ENCODE measurements around the gene RASGRP3. TPM values are rescaled to one million over a fixed set of nuclear protein-coding genes. Genes with fewer than 3 reads are reported as not detected.
A peak's percentile ranks its signal among the peaks of the same experiment; 100 is the strongest.

RASGRP3 gene
- total and polyA plus RNA-seq, 2 donors (not counting 1 experiment from before 2014, with no cell fraction given): 0.50 to 6.1 TPM

GRCh38 chr2:33528441-33528950 lies 52.0 kb downstream of the RASGRP3 start:
- Histone ChIP-seq H3K27ac (ENCODE audit: insufficient read depth, low read length) (no peak overlapping the region), H3K9me3 (ENCODE audit: control insufficient read depth, insufficient read depth, low read depth, low read length) (no peaks in the 10 kb centered on the region), H3K4me3 (replicated peaks in 1 of 4; ENCODE audit: control extremely low read depth in 1 of 4, insufficient read depth in 1 of 4, low read depth in 3 of 4, low read length in 4 of 4) (no peak overlapping the region), H4K20me1 (ENCODE audit: control insufficient read depth, extremely low read depth, insufficient read depth, low read length) (no peaks in the 10 kb centered on the region), H3K9ac (ENCODE audit: insufficient read depth, low read length) (no peak overlapping the region), H3K4me2 (ENCODE audit: extremely low read depth, insufficient read depth, low read length) (no peak overlapping the region), H3K79me2 (ENCODE audit: control insufficient read depth, insufficient read depth, low read length) (no peaks in the 10 kb centered on the region), H2AFZ (ENCODE audit: low read length) (no peak overlapping the region), H3K36me3 (ENCODE audit: control insufficient read depth, insufficient read depth, low read length) (no peaks in the 10 kb centered on the region), H3K27me3 (ENCODE audit: control insufficient read depth, insufficient read depth, low read length) (no peaks in the 10 kb centered on the region), H3K4me1 (ENCODE audit: control insufficient read depth, extremely low read depth, insufficient read depth, low read length) (peaks cover 13% of the 10 kb centered on the region)
- no peak for DNase-seq (ENCODE audit: low read depth in 2 of 2)
- TF ChIP-seq EZH2 (IDR thresholded peaks at IDR 0.05; ENCODE audit: low read length, missing control alignments) (no peak), CTCF (conservative IDR thresholded peaks at IDR 0.05 in 1 of 2, IDR thresholded peaks at IDR 0.05 in 1 of 2; ENCODE audit: low read depth in 1 of 2, low read length in 2 of 2) (no peak)

- peak overlapping the region; percentile 74 for H3K27ac ChIP-seq (ENCODE audit: insufficient read depth, low read length)
- no peak overlapping the region for H3K4me3 ChIP-seq (replicated peaks in 1 of 4; ENCODE audit: control extremely low read depth in 1 of 4, insufficient read depth in 1 of 4, low read depth in 3 of 4, low read length in 4 of 4)
- no peaks in the 10 kb centered on the region for H3K36me3 ChIP-seq (ENCODE audit: control insufficient read depth, insufficient read depth, low read length)
- H3K4me2 ChIP-seq (ENCODE audit: extremely low read depth, insufficient read depth, low read length): no peak overlapping the region
- TF ChIP-seq CTCF (conservative IDR thresholded peaks at IDR 0.05 in 1 of 2, IDR thresholded peaks at IDR 0.05 in 1 of 2; ENCODE audit: low read depth in 1 of 2, low read length in 2 of 2) (peak in 1 of 2 donors; percentile 12), EZH2 (IDR thresholded peaks at IDR 0.05; ENCODE audit: low read length, missing control alignments) (no peak)
- no peaks in the 10 kb centered on the region for H3K9me3 ChIP-seq (ENCODE audit: control insufficient read depth, insufficient read depth, low read depth, low read length)
- DNase-seq (ENCODE audit: low read depth in 2 of 2): peak; percentile 85 to 99
- H3K9ac ChIP-seq (ENCODE audit: insufficient read depth, low read length): no peak overlapping the region
- H3K79me2 ChIP-seq (ENCODE audit: control insufficient read depth, insufficient read depth, low read length): no peaks in the 10 kb centered on the region
- H2AFZ ChIP-seq (ENCODE audit: low read length): peak overlapping the region; percentile 79
- H3K4me1 ChIP-seq (ENCODE audit: control insufficient read depth, extremely low read depth, insufficient read depth, low read length): peaks cover 13% of the 10 kb centered on the region
- no peaks in the 10 kb centered on the region for H4K20me1 ChIP-seq (ENCODE audit: control insufficient read depth, extremely low read depth, insufficient read depth, low read length)
- no peaks in the 10 kb centered on the region for H3K27me3 ChIP-seq (ENCODE audit: control insufficient read depth, insufficient read depth, low read length)
Measured at GRCh38 chr2:33529771-33530481, 53.5 kb downstream of the RASGRP3 start.

GRCh38 chr2:33530690-33531548 lies 54.5 kb downstream of the RASGRP3 start:
- Histone ChIP-seq H4K20me1 (ENCODE audit: control insufficient read depth, extremely low read depth, insufficient read depth, low read length) (no peaks in the 10 kb centered on the region), H3K36me3 (ENCODE audit: control insufficient read depth, insufficient read depth, low read length) (no peaks in the 10 kb centered on the region), H2AFZ (ENCODE audit: low read length) (peak overlapping the region; percentile 79), H3K27me3 (ENCODE audit: control insufficient read depth, insufficient read depth, low read length) (no peaks in the 10 kb centered on the region), H3K4me1 (ENCODE audit: control insufficient read depth, extremely low read depth, insufficient read depth, low read length) (peaks cover 13% of the 10 kb centered on the region), H3K9ac (ENCODE audit: insufficient read depth, low read length) (no peak overlapping the region), H3K4me2 (ENCODE audit: extremely low read depth, insufficient read depth, low read length) (no peak overlapping the region), H3K4me3 (replicated peaks in 1 of 4; ENCODE audit: control extremely low read depth in 1 of 4, insufficient read depth in 1 of 4, low read depth in 3 of 4, low read length in 4 of 4) (no peak overlapping the region), H3K27ac (ENCODE audit: insufficient read depth, low read length) (peak overlapping the region; percentile 74), H3K9me3 (ENCODE audit: control insufficient read depth, insufficient read depth, low read depth, low read length) (no peaks in the 10 kb centered on the region), H3K79me2 (ENCODE audit: control insufficient read depth, insufficient read depth, low read length) (no peaks in the 10 kb centered on the region)
- DNase-seq (ENCODE audit: low read depth in 2 of 2): no peak
- no peak for TF ChIP-seq EZH2 (IDR thresholded peaks at IDR 0.05; ENCODE audit: low read length, missing control alignments)
- TF ChIP-seq CTCF (conservative IDR thresholded peaks at IDR 0.05 in 1 of 2, IDR thresholded peaks at IDR 0.05 in 1 of 2; ENCODE audit: low read depth in 1 of 2, low read length in 2 of 2): no peak

Data from fibroblast of lung (primary cell).